B cell (primary cell): ENCODE data around the gene DNAJC1.

Source experiments
- EZH2 ChIP-seq: IDR thresholded peaks from 2 replicates; pipeline ENCODE4 v1.6.1; 2012; ENCODE audit warnings: borderline replicate concordance, low read depth, mild to moderate bottlenecking, moderate library complexity, low read length; ENCODE audit not compliant: insufficient read depth, poor library complexity, severe bottlenecking
- TF ChIP-seq, protein P1 (sequence below): fragments of 200-600 bp; IDR thresholded peaks from one replicate; pipeline ENCODE4 v1.8.0; 2022; ENCODE audit warnings: antibody characterized with exemption, mild to moderate bottlenecking

DNA sequence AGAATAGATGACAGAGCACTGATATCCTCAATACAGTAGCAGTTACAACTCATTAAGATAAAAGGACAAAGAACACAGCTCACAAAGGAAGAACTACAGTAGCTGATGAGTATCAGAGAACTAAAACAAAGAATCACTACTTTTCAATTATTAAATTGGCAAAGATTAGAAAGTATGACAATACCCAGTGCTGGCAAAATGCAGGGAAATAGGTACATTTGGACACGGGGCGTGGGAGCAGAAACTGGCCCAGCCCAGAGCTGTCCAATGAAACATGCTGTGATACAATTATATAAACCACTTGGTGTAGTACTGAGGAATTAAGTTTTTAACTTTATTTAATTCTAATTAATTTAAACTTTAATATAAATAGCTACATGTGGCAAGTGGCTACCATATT, 243.2 kb downstream of the DNAJC1 start:
- TF ChIP-seq, protein P1, sequence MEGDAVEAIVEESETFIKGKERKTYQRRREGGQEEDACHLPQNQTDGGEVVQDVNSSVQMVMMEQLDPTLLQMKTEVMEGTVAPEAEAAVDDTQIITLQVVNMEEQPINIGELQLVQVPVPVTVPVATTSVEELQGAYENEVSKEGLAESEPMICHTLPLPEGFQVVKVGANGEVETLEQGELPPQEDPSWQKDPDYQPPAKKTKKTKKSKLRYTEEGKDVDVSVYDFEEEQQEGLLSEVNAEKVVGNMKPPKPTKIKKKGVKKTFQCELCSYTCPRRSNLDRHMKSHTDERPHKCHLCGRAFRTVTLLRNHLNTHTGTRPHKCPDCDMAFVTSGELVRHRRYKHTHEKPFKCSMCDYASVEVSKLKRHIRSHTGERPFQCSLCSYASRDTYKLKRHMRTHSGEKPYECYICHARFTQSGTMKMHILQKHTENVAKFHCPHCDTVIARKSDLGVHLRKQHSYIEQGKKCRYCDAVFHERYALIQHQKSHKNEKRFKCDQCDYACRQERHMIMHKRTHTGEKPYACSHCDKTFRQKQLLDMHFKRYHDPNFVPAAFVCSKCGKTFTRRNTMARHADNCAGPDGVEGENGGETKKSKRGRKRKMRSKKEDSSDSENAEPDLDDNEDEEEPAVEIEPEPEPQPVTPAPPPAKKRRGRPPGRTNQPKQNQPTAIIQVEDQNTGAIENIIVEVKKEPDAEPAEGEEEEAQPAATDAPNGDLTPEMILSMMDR: no peak
- TF ChIP-seq EZH2: no peak
